Osteoblast (primary cell): ENCODE measurements around the gene GNAI2. TPM values are rescaled to one million over a fixed set of nuclear protein-coding genes. Genes with fewer than 3 reads are reported as not detected.

Source experiments
- DNase-seq: peaks from one replicate; pipeline ENCODE4 v3.0.0; 2011; ENCODE audit warnings: low spot score, mixed read lengths; ENCODE audit not compliant: insufficient read length; ENCODE audit errors: missing footprints
- H2AFZ ChIP-seq: 2 replicates; pipeline ENCODE4 v1.6.0; 2011; ENCODE audit warnings: mild to moderate bottlenecking, low read length
- H3K27ac ChIP-seq: 2 replicates; pipeline ENCODE4 v1.5.1; 2011; ENCODE audit warnings: mild to moderate bottlenecking, low read depth, low read length, moderate library complexity
- H3K27me3 ChIP-seq: 2 replicates; pipeline ENCODE4 v1.6.0; 2012; ENCODE audit warnings: mild to moderate bottlenecking, control low read depth, inconsistent platforms, low read length, moderate library complexity; ENCODE audit not compliant: insufficient read depth
- H3K36me3 ChIP-seq: 2 replicates; pipeline ENCODE4 v1.5.1; 2011; ENCODE audit warnings: mild to moderate bottlenecking, low read length, control low read depth, moderate library complexity; ENCODE audit not compliant: insufficient read depth
- H3K4me1 ChIP-seq: 2 replicates; pipeline ENCODE4 v1.5.1; 2011; ENCODE audit warnings: mild to moderate bottlenecking, low read length, control low read depth, moderate library complexity; ENCODE audit not compliant: insufficient read depth
- H3K4me2 ChIP-seq: 2 replicates; pipeline ENCODE4 v1.6.0; 2011; ENCODE audit warnings: mild to moderate bottlenecking, low read length; ENCODE audit not compliant: insufficient read depth
- H3K4me3 ChIP-seq: fragments of 200-600 bp; sonication (generic); 3 replicates; pipeline ENCODE4 v1.5.1; 2012; ENCODE audit warnings: mild to moderate bottlenecking, low read length, inconsistent platforms; ENCODE audit not compliant: insufficient read depth
- H3K79me2 ChIP-seq: 2 replicates; pipeline ENCODE4 v1.6.0; 2012; ENCODE audit warnings: mild to moderate bottlenecking, low read length, control low read depth, inconsistent platforms; ENCODE audit not compliant: insufficient read depth
- H3K9me3 ChIP-seq: 2 replicates; pipeline ENCODE4 v1.5.1; 2011; ENCODE audit warnings: low read depth, low read length, control low read depth
- H4K20me1 ChIP-seq: 2 replicates; pipeline ENCODE4 v1.6.0; 2012; ENCODE audit warnings: mild to moderate bottlenecking, low read length, control low read depth; ENCODE audit not compliant: insufficient read depth
- total RNA-seq: library from RNA; depleted of rRNA; stranded (reverse); fragments of >200 nt; gene quantifications from 2 replicates; pipeline ENCODE4 v1.2.3, GENCODE V29; 2012
- TF ChIP-seq, protein P1 (sequence below): IDR thresholded peaks from 2 replicates; pipeline ENCODE4 v1.5.1; 2011; ENCODE audit warnings: mild to moderate bottlenecking, low read depth, low read length, moderate library complexity; ENCODE audit errors: extremely low read depth

GNAI2 gene
- total RNA-seq, 1 donor = 223 TPM

DNA sequence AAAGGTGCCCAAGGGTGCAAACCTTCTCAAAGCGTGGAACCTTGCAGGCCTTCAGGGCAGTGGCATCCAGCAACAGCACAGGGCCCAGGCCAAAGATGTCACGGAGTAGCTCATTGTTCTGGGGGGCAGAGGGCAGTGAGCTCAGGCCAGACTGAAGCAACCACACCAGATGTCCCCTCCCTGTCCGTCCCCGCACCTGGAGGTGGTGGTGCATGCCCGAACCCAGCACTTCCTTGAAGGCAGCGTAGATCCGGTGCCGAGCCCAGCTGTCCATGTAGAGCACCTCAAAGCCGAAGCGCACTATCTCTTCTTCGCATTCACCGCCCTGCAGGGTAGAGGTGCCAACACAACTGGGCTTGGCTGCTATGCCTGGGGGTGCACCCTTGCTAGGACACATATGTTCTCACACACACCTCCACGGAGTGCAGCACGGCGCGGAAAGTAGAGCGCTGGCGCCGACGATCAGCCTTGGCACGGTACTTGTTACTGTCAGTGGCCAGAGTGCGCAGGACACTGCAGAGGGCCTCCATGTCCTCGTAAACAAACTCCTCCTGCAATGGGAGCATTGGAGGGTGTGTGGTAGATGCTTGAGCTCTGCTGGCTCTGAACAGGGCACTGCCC is 52.5 kb downstream of the GNAI2 start:
- TF ChIP-seq, protein P1, sequence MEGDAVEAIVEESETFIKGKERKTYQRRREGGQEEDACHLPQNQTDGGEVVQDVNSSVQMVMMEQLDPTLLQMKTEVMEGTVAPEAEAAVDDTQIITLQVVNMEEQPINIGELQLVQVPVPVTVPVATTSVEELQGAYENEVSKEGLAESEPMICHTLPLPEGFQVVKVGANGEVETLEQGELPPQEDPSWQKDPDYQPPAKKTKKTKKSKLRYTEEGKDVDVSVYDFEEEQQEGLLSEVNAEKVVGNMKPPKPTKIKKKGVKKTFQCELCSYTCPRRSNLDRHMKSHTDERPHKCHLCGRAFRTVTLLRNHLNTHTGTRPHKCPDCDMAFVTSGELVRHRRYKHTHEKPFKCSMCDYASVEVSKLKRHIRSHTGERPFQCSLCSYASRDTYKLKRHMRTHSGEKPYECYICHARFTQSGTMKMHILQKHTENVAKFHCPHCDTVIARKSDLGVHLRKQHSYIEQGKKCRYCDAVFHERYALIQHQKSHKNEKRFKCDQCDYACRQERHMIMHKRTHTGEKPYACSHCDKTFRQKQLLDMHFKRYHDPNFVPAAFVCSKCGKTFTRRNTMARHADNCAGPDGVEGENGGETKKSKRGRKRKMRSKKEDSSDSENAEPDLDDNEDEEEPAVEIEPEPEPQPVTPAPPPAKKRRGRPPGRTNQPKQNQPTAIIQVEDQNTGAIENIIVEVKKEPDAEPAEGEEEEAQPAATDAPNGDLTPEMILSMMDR = no peak
- no peak overlapping the region for H2AFZ ChIP-seq

DNA sequence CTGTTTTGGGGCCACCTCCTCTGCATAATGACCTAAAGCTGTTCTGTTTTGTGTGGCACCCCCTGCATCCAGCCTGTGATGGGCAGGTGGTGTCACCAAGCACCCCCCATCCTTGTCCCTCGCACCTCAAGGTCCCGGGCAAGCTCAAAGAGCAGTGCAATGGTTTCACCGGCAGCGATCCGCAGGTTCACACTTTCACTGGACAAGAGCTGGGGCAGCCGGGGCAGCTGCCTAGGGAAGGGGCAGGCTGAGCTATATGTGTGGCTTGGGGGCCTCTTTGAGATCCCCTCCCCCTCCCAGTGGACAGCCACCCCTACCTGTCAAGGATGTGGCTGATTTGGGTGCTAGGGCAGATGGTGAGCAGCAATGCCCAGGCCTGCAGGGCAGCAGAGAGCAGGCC is 53.1 kb downstream of the GNAI2 start:
- no peak overlapping the region for H3K4me3 ChIP-seq
- H3K79me2 ChIP-seq = peaks cover 25% of the 10 kb centered on the region
- no peak overlapping the region for H3K27ac ChIP-seq
- no peaks in the 10 kb centered on the region for H4K20me1 ChIP-seq
- H3K36me3 ChIP-seq = peaks cover 33% of the 10 kb centered on the region
- H3K4me2 ChIP-seq = no peak overlapping the region
- no peaks in the 10 kb centered on the region for H3K27me3 ChIP-seq
- H2AFZ ChIP-seq = no peak overlapping the region
- peaks cover 14% of the 10 kb centered on the region for H3K4me1 ChIP-seq
- peak; percentile 25 for DNase-seq
- no peaks in the 10 kb centered on the region for H3K9me3 ChIP-seq
- TF ChIP-seq, protein P1 = no peak

More for the DNA sequence above, 52.5 kb downstream of the GNAI2 start:
- Histone ChIP-seq H3K4me3 (no peak overlapping the region), H4K20me1 (no peaks in the 10 kb centered on the region), H3K79me2 (peaks cover 25% of the 10 kb centered on the region), H3K27me3 (no peaks in the 10 kb centered on the region), H3K27ac (no peak overlapping the region), H3K9me3 (no peaks in the 10 kb centered on the region), H3K36me3 (peaks cover 33% of the 10 kb centered on the region), H3K4me2 (no peak overlapping the region), H3K4me1 (peaks cover 14% of the 10 kb centered on the region)
- DNase-seq = no peak

DNA sequence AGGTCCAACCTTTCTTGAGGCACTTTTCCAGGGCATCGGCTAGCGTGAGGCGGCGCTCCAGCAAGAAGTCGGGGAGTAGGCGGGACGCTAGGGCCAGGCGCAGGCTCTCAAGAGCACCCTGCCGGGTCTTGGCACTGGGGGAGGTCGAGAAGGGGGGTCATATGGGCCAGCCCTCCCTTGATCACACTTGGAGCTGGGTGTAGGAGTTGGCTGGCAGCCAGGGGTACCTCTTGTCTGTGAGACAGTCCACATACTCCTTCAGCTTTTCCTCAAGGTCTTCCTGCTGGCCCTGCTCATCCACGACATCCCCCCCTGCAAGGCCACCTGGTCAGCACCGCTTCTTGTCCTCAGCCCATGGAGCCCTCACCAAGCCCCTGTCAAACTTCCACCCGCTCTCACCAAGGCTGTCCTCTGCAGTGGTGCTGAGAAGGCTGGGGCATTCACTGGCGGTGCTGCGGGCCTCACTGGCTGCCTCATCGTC is 54.2 kb downstream of the GNAI2 start:
- Histone ChIP-seq H3K4me3 (no peak overlapping the region), H3K36me3 (peaks cover 33% of the 10 kb centered on the region), H2AFZ (no peak overlapping the region), H3K27ac (no peak overlapping the region), H3K4me2 (no peak overlapping the region), H3K79me2 (peaks cover 25% of the 10 kb centered on the region), H3K9me3 (no peaks in the 10 kb centered on the region), H3K4me1 (peaks cover 14% of the 10 kb centered on the region), H4K20me1 (no peaks in the 10 kb centered on the region), H3K27me3 (no peaks in the 10 kb centered on the region)
- TF ChIP-seq, protein P1 = no peak
- DNase-seq = no peak

DNA sequence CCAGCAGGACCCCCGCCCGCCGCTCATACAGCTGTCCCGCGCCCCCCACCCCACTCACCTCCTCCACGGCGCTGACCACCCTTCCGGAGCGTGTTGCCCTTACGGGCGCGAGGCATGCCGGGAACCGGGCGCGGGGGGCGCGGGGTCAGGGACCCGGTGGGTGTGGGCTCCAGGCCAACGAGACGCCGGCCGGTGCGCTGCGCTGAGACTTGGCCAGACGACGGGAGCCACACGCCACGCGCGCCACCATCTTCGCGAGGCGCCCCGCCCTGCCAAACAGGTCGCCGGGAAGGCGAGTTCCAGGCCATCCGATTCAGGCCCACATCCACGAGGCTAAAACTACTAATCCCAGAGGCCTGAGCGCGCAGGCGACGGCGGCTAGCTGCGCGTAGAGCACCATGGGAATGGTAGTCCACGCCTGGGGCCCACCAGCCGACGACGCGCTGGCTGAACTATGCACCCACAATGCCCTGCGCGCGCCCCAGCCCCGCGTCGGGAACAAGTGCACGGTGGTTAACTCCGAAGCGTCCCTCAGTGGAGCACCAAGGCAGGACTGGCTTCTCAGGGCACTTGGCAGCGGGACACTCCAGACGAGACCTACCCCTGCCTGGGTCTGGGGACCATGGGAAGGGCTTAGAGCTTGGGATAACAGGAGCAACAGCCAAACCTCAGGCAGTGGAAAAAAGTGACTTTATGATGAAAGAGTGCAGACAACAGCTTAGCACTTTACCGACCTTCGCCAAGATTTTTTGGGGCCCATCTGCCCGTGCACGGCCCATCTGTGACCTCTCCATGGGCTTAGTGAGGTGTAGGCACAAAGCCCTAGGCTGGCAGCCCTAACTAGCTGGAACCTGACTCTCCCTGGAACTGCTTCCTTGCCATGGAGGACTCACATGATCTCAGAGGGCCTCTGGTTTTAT is 56.4 kb downstream of the GNAI2 start, which contains the start of gene IFRD2:
Gene IFRD2, minus strand, starts transcription at position 271 of the 920 bp plus-strand sequence. Its CDS starts 155 bp downstream, at position 116.
- Histone ChIP-seq H3K36me3 (peaks cover 31% of the 10 kb centered on the region), H3K9me3 (no peaks in the 10 kb centered on the region), H3K27ac (peak within 1 kb of the TSS; percentile 79), H2AFZ (peak within 1 kb of the TSS; percentile 96), H4K20me1 (no peaks in the 10 kb centered on the region), H3K4me3 (peak within 1 kb of the TSS; percentile 81), H3K79me2 (peaks cover 25% of the 10 kb centered on the region), H3K27me3 (no peaks in the 10 kb centered on the region), H3K4me1 (peaks cover 14% of the 10 kb centered on the region), H3K4me2 (peak within 1 kb of the TSS; percentile 89)
- peak; percentile 99 for DNase-seq
- TF ChIP-seq, protein P1 = no peak
